LoVo (cell line): ENCODE results near the gene SOCS1.
"Not testable (repeated sequence)": the region's sequence is repeated elsewhere in the genome, so short reads cannot be mapped to it uniquely, and the experiment has no call there.

Source experiments
- DNase-seq: peaks from one replicate; pipeline ENCODE4 v3.0.0-alpha.2; 2016; ENCODE audit warnings: low spot score

Gene SOCS1, protein sequence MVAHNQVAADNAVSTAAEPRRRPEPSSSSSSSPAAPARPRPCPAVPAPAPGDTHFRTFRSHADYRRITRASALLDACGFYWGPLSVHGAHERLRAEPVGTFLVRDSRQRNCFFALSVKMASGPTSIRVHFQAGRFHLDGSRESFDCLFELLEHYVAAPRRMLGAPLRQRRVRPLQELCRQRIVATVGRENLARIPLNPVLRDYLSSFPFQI

DNA sequence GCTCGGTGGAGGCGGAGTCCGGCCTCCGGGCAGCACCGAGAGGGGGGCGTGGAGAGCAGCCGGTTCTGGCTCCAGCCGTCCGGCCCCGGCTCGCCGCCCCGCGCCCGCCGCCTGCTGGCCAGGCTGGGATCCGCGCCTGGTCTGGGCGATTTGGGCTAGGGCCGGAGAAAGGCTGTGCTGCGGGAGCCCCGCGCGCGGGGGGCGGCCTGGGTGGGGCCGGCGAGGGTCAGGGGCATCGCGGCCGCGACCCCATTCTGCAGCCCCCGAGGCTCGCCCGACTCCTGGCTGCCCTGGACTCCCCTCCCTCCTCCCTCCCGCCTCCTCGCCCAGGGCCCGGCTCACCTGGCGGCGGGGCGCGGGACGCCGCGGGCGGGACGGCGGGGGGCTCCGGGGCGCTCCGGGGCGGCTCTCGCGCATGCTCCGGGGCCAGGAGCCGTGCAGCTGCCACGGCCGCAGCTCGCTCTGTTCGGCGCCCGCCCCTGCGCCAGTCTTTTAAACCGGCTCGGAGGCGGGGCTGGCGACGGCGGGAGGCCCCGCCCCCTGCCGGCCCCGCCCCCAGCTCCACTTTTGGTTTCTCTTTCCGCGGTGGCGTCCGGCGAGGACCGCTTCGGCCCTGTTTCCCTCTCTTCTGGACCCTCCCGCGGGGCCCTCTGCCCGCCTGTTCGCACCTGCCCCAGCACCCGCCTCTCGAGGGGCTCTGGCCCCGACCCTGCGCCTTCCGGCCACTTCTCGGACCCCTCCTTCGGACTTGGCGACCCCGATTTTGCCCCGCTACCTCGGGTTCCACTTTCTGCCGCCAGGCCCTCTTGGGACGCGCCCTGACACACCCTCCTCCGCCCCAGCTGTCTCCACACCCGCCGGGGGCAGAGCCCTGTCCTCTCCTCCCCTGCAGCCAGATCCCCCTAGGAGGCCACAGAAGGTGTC is at the start of gene SOCS1:
Gene SOCS1, minus strand, starts transcription at position 468 of the 924 bp plus-strand sequence. CDS start 726 bp downstream, outside the sequence.
- DNase-seq: peak; percentile 87

DNA sequence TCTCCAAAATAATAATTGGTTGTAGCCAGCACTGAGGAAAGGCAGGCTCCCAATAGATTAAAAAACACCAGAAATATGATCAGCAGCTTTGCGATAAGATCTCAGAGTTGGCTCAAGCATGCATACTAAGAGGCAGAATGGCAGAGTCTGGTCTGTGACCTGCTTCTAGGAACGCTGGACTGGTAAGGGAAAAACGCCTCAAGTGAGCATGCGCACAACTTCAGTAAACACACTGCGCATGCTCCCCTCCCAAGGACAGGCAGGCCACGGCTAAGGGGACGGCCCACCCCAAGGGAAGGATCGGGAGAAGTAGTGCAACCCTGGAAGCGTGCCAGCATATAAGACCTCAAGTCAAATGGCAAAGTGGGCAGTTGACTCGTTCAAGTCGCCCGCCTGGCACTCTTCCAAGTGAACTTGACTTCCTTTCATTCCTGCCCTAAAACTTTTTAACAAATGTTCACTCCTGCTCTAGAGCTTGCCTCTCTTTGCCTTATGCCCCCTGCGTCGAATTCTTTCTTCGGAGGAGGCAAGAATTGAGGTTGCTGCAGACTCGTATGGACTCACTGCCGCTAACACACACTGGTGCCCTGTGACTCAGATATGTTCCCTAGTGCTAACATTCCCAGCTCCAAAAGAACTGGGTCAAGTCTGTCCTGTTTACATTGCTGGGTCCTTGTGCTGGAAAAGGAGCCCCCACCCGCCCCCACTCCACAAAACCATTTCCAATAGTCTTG is 47.6 kb upstream of the SOCS1 start:
- DNase-seq: no peak

DNA sequence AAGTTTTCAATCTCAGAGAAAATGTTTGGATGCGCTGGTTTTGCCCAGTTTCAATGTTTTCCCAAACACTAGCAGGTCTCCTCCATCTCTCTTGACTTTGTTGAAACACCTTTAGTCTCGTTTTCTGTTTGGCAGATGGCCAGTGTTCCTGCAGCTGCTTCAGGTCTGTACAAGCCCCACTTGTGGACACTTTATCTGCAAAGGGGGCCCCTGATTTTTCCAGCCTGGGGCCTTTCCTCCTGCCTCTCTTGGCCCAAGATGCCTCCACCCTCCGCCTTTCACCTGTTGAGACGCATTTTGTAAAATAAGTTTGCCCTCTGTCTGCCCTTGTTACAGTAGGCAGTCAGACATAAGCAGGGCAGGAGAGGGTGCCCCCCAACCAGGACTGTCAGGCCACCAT is 47.0 kb upstream of the SOCS1 start:
- no peak for DNase-seq

DNA sequence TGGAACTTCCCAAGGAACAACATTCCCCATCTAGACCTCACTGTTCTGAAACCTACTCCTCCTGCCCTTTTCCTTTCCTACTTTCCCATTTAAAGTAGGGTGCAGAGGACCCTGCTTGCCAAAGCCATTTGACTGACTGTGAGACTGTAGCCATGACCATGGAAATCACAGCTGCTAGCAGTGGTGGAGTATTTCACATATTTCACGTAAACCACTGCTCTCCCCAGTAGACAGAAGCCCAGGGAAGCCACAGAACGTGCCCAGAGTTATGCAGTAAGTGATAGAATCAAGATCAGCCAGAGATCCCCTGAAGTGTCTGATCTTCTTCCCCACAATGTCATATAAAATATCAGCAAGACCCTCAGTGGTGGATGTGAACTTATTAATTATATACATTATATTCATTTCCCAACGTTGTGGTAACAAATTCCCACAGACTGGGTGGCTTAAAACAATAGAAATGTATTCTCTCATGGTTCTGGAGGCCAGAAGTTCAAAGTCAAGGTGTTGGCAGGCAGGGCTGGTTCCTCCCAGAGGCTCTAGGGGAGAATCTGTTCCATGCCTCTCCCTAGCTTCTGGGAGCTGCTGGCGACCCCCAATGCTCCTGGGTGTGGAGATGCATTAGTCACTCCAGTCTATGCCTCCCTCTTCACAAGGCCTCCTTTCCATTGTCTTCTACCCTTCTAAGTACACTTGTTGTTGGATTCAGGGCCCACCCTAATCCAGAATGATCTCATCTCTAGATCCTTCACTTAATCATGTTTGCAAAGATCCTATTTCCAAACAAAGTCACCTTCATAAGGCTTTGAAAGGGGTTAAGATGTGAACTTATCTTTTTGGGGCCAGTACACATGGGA is 45.9 kb upstream of the SOCS1 start:
- DNase-seq: no peak

DNA sequence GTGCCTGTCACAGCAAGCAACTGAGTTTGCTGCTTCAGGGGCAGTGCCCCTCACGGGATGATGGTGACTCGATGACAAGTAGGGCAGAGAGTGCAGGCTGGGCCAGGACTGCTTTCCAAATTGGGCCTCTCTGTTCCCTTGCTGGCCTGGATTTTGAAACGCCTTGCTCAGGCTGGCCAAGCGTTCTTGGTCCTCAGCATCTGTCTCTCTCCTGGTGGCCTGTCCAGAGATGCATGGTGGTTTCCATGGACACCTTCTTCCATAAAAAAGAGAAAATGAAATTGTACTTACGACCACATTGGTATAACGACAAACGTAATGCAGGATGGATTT is 44.5 kb upstream of the SOCS1 start:
- DNase-seq: no peak

DNA sequence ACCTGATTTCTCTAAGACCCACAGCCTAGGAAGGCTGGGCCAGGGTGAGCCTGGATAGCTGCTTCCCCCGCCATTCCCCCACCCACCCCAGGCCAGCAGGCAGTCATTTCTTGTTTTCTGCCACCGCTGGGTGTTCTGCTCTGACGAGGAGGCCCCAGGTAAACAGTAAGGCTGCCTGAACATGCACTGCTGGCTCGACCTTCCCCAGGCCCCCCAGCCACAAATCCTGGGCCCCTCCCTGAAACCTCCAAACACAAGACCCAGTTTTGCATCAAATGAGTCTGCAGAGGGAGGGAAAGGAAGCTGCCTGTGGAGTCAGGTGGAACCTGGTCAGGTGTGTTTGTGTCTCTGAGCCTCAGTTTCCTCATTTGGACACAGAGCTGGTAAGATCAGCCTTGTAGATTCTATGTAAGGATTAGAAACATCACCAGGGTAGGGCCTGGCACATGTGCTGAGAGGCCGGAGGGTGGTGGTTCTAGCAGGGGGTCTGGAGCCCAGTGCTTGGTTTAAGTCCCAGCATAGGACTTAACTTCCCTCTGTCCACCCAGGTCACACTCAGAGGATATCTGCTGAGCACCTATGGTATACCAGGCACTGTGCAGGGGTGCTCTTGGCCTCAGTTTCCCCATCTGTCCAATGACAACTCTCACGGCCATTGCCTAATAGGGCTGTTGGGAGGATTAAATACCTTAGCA is 44.0 kb upstream of the SOCS1 start:
- DNase-seq: no peak

DNA sequence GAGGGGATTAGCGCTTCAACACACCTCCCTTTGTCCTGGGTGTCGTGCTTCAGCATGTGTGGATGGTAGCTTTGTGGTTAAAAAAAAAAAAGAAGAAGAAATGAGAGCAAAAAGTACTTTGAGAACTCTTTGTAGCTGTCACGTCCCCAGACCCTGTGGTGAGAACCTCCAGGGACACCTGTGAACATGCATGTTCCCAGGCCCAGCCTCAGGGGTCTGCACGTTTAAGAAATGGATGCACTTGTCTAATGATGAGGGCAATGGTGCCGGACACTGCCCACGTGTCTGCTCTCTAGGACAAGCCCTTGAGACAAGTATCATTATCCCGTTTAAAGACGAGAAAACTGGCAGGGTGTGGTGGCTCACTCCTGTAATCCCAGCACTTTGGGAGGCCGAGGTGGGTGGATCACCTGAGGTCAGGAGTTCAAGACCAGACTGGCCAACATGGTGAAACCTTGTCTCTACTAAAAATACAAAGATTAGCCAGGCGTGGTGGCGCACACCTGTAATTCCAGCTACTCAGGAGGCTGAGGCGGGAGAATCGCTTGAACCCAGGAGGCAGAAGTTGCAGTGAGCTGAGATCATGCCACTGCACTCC is 43.0 kb upstream of the SOCS1 start:
- not testable (repeated sequence) for DNase-seq

DNA sequence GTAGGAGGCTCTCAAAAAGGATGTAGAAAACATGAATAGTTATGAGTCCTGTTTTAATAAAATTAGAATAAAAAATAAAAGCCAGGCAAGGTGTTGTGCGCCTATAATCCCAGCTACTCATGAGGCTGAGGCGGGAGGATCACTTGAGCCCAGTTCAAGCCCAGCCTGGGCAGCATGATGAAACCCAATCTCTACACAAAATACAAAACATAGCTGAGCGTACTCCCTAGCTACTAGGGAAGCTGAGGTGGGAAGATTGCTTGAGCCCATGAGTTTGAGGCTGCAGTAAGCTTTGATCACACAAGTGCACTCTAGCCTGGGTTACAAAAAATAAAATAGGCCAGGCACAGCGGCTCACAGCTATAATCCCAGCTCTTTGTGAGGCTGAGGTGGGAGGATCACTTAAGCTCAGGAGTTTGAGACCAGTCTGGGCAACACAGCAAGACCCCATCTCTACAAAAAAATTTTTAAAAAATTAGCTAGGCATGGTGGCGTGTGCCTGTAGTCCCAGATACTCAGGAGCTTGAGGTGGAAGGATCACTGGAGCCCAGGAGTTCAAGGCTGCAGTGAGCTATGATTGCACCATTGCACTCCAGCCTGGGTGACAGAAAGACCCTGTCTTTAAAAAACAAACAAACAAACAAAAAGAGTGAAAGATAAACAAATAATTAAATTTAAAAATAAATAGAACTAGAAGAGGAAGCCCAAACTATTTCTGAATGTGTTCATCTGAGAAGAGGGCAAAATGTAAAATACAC is 42.3 kb upstream of the SOCS1 start:
- no peak for DNase-seq

DNA sequence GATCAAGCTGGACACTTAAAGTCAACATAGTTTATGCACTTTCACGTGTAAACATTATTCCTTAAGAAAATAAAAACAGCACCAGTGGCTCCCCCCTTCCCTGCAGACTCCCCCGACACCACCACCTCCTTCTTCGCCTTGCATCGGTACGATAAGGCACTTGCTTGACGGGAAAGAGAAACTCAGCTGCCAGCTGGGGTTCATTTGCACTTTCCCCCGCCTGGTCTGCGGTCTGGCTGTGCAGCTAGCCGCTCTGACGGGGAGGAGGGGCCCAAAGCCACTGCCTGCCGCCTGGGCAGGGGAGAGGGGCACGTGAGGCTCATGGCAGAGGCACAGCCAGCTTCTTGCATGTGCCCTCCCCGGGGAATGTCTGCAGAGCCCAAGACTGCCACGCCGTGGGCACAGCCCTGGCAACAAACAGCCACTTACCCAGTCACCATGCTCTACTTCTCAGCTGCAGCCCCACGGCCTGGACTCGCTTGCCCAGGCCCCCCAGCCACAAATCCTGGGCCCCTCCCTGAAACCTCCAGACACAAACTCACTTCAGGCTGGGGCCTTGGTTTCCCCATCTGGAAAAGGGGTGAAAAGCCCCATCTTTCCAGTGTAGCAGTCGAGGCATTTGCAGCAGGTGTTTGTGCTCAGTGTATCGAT is 41.6 kb upstream of the SOCS1 start:
- no peak for DNase-seq

DNA sequence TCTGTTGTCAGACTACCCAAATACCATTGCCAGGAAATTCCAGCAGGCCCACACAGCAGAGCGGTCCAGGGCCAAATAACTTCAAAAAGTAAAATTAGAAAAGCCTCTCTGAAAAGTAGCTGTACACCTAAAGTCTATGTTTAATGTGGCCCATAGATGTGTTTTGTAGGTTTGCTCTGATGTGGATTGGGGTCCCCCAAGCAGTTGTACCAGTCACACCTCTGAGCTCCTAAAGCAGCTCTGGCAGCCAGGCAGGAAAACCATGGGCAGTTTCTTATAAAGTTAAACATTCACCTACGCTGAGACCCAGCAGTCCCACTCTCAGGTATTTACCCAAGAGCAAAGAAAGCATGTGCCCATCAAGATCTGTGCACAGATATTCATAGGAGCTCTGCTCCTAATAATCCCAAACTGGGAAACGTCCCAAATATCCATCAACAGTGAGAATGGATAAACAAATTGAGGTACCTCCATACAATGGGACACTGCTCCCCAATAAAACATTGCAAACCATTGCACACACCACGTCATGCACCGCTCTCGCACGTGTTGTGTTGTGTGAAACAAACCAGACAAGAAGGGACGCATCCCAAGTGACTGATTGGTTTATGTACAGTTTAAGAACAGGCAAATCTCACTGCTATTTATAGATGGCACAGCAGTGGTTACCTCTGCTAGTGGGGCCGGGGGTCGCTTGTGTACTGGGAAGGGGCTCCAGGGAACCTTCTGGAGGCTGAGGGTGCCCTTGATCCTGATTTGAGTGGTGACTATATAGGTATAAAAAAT is 40.9 kb upstream of the SOCS1 start:
- no peak for DNase-seq

DNA sequence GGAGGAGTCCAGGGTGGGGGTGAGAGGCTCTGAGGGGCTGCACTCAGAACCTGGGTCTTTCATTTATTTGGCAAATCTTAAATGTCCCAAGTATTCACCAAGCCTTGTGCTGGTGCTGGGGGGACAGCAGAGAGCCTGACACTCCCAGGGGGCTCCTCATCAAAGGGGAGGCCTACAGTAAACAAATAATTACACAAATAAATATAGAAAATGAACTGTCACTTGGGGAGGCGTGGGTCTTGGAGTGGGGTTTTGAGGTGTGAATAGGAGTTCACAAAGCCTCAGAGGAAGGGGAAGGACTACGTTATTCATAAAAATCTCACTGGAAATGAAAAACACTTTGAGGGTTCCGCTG is 40.3 kb upstream of the SOCS1 start:
- DNase-seq: no peak

DNA sequence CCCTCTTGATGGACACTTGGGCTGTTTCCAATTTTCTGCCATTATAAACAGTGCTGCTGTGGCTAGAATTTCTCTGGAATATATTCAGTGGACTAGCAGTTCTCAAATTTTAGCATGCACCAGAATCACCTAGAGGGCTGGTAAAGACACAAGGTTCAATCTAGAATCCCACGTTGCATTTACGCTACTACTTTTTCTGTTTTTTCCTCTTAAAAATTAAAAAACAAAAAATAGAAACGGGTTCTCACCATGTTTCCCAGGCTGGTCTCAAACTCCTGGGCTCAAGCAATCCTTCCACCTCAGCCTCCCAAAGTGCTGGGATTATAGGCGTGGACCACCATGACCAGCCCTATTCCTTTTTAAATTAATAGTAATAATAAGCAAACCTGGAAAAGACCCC is 39.7 kb upstream of the SOCS1 start:
- DNase-seq: no peak

DNA sequence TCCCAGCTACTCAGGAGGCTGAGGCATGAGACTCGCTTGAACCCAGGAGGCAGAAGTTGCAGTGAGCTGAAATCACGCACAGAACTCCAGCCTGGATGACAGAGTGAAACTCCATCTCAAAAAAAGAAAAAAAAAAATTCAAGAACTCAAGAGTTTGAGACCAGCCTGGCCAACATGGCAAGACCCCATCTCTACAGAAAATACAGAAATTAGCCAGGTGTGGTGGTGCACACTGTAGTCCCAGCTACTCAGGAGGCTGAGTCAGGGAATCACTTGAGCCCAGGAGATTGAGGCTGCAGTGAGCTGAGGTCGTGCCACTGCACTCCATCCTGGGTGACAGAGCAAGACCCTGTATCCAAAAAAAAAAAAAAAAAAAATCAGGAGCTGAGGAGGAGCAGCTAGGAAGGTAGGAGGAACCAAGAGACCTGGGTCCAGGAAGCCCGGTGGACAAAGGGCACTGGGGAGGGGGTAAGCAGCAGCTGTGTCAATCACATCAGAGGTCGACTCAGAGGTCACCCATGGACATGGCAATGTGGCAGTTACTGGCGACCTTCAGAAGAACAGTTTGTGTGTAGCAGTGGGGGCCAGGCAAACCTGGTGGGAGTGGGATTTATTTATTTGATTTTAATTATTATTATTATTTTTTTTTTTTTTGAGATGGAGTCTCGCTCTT is 36.2 kb upstream of the SOCS1 start:
- no peak for DNase-seq

DNA sequence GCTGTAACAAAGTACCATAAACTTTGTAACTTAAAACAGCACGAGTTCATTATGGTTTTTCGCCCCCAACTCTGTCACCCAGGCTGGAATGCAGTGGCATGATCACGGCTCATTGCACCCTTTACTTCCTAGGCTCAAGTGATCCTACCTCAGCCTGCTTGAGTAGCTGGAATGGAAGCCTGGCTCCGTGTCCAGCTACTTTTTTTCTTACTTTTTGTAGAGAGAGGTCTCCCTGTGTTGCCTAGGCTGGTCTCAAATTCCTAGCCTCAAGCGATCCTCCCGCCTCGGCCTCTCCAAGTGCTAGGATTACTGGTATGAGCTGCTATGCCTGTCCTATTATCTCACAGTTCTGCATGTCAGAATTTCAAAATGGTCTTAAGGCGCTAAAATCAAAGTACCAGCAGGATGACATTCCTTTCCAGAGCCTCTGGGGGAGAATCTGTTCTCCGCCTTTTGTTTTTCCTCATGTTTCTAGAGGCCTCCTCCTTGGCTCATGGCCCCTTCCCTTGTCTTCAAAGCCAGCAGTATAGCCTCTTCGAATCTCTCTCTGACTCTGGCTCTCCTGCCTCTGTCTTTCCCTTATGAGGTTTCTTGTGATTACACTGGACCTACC is 35.2 kb upstream of the SOCS1 start:
- no peak for DNase-seq

DNA sequence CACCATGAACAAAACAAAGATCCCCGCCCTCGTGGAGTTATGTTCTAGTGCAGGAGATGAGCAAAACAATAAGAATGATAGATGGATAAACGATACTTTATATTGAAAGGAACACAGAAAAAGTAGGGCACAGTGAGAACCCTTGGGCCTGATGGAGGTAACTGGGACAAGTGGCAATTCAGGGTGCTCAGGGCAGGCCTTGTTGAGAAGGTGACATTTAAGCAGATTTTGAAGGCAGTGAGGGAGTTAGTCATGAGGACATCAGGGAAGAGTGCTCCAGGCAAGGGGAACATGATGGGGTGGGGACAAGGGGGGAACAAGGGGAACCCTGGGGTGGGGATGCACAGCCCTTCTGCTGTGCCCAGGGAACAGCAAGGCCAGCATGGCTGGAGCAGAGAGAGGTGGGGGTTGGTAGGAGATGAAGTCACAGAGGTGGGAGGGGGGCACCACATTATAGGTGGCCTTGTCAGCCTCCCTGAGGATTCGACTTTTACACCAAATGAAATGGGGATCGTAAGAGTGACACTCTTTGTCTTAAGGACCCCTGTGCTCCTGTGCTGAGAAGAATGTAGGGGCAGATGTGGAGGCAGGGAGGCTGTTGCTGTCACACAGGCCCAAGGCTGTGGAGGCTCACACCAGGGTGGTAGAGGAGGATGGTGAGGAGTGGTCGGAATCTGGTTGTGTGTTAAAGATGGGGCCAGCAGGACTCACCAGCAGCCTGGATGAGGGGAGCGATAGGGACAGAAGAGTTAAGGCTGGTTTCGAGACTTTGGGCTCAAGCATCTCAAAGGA is 34.3 kb upstream of the SOCS1 start:
- DNase-seq: no peak

DNA sequence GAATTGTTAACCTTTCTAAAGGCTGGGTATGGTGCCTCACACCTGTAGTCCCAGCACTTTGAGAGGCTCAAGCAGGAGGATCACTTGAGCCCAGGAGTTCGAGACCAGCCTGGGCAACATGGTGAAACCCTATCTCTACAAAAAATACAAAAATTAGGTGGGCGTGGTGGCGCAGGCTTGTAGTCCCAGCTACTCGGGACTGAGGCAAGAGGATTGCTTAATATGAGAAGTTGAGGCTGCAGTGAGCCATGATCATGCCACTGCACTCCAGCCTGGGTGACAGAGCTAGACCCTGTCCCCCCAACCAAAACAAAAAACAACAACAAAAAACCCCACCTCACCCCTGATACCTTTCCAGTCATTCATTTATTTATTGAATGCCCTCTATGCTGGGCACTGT is 33.7 kb upstream of the SOCS1 start:
- DNase-seq: not testable (repeated sequence)

DNA sequence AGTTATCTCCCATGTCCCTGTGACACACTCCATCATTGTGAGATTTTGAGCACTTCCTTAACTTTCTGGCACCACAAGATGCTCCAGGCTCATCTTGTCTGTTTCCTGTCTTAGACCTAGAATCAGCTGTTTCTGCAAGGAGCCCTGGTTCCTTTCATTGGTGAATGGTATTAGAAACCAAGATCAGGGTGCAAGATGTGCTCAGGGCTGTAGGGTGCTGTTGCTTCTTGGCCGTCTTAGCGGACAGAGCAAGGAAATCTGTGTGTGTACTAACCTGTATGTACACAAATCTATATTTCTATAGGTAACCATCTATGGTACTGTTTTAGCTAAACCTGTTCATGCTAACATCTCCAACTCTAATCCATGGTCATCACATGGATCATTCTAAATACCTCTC is 33.2 kb upstream of the SOCS1 start:
- DNase-seq: no peak
